Activated CD4-positive, alpha-beta T cell treated with anti-CD3 and anti-CD28 coated beads for 1 hour (primary cell): Measurements from ENCODE around the gene KRTAP10-7.
"Not testable (repeated sequence)": the region's sequence is repeated elsewhere in the genome, so short reads cannot be mapped to it uniquely, and the experiment has no call there.

Experiments
- DNase-seq: peaks from one replicate; pipeline ENCODE4 v3.0.0-alpha.2; 2020

Gene KRTAP10-7

DNA sequence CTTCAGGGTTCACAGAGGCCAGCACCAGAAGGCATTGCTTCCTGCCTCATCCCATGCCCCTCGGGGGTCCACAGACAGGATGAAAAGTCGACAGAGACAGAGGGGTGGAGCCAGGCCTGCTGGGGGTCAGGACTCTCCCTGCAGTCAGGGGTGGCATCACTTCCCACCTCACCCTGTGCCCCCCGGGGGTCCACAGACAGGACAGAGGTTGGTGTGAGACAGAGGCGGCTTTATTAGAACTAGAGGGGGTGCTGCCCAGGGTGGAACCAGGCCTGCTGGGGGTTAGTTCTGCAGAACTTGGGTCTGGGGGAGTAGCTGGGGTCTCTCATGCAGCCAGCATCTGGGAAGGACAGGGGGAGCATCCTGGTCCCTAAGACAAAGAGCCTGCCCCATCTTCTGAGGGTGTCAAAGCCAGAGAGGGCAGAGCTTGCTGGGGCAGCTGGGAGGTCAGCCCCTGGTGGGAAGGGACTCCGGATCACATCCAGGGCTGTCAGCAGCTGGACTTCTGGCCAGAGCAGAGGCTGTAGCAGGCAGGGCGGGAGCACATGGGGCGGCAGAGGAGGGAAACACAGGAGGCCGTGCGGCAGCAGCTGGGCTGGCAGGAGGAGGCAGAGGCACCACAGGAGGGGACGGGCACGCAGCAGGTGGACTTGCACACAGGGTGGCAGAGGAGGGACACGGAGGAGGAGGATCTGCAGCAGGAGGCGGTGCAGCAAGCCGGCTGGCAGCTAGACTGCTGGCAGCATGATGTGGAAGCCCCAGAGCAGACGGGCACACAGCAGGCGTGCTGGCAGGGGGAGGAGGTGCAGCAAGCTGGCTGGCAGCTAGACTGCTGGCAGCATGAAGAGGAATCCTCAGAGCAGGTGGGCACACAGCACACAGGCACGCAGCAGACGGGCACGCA, 9.2 kb upstream of the KRTAP10-7 start:
- not testable (repeated sequence) for DNase-seq

DNA sequence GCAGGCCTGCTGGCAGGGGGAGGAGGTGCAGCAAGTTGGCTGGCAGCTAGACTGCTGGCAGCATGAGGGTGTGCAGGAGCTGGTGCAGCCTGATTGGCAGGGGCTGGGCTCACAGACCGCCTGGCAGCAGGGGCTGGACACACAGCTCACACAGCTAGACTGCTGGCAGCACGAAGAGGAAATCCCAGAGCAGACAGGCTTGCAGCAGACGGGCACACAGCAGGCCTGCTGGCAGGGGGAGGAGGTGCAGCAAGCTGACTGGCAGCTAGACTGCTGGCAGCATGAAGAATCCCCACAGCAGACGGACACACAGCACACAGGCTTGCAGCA, 8.6 kb upstream of the KRTAP10-7 start:
- not testable (repeated sequence) for DNase-seq

DNA sequence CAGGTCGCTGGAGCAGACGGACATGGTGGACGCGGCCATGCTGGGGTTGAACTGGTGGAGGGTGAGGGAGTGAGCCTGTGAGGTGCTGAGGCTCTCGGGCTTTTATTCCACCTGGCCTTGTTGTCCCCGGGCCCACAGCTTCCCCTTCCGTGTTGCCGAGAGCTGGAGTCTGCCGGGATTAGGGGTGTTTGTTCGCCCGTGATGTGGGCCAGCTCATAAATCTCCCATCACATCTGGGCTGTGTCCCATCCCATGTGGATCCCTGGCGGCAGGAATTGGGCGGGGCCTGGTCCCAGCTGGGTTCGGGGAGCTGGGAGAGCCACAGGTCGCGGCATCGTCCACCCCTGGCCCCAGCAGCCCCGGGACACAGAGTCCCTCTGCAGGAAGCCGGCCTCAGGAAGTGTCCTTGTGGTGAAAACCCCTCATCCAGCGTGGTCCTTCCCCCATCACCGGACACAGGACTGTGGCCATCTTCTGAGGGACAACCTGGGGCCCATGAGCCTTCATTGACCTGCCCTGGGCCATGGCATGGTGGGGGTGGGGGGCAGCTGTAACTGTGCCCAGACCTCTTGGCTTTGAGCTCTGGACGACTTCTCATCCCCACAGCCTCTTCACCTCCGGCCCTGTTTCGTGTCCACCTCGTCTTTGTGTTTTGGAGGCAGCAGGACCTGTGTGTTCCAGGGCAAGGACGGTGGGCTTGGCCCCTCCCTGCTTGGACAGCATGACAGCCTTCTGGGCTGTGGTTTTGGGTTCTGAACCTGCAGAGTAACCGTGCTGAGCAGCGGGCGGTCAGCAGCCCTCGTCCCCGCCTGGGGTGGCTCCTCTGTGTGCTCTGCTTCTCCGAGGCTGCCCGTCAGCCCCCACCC, 7.7 kb upstream of the KRTAP10-7 start, which contains the start of gene KRTAP10-6:
Gene KRTAP10-6, minus strand, starts transcription at position 60 of the 866 bp plus-strand sequence. Its CDS starts 21 bp downstream, at position 39.
- DNase-seq: no peak

DNA sequence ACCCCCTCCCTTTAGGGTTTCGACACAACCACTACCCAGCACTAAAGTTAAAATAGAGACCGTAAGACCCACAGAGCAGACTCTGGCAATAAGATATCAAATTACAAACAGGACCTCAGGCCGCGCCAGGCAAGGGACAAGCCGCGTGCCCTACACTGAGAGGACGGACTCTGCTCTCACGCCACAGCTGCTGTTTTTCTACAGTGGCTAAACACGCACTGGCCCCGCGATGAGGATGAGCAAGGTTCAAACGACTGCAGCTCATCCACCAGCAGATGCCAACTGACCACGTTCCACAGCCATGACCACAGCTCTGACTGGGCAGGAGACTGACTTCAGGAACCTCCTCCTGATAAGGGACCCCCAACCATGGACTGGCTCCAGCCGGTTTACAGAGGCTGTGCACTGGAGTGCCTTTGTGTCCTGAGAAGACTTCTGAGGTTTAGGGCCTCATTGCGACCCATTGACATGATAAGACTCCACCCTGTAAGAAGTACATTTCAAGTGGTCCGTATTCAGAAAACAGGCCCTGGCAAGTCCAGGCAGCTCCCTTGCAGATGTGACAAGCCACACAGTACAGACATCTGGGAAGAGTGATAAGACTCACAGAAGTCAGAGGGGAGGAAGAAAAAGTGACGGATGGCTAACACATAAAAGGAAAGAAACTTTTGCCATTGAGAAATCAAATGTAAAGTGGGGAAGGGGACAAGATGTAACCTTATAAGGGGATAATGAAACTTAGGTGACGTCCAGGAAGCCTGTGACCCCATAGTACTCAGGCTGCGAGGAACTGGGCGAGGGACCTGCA, 6.6 kb upstream of the KRTAP10-7 start:
- no peak for DNase-seq

DNA sequence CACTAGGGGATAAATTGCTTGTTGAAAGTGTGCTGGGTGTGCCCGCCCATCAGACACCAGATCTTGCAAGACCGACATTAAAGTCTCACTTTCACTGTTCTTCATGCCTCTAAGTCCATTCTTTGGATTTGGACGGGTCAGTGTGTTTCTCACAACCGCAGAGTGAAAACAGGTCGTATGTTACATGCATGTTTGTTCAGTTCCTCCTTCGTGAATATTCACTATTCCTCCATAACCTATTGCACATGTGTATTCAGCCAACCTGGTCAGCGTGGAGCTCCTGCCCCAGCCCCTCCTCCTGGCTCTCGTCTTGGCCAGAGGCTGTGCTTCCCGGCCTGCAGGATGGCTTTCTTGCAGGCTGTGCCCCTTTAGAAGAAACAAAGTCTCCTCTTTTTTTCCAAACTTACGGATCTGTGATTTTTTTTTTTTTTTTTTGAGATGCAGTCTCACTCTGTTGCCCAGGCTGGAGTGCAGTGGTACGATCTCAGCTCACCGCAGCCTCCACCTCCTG, 5.9 kb upstream of the KRTAP10-7 start:
- no peak for DNase-seq

DNA sequence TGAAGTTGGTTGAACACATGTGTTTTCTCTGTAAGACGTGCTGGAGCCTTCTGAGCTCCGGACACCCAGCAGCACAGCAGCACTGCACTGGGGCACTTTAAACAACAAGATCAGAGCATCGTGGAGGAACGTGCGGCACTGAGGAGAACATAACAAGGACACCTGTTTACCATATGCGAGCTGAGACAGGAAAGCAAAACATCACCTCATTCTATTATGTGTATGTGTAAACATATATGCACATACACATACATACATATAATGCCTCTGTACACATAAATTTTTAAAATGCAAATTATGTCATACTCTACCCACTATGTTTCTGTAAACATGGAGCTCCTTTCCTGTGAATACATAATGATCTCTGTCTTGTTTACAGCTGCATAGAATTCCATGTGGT, 4.9 kb upstream of the KRTAP10-7 start:
- DNase-seq: no peak

DNA sequence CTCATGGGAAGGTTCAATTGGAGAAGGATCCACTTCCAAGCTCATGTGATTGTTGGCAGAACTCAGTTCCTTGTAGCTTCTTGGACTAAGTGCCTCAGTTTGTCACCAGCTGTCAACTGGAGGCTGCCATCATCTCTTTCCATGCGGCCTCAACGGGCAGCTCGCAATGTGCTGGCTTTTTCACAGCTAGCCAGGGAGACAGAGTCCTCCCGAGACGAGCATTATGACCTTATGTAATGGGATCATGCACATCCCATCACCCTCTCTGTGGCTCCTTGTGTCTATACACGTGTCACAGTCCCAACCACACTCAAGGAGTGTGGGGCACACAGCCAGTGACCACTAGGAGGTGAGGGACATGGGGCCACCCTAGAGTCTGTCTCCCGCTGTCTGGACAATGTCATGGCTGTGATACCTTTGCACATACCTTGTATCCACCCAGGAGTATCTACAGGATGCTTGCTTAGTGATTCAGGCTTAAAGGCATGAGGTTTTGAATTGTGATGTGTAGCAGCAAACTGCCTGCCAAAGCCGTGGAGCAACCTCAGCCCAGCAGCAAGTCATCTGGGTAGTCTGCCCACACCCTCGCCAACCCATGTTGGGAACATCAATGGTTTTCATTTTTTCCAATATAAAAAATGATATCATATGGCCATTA, 4.2 kb upstream of the KRTAP10-7 start:
- no peak for DNase-seq

DNA sequence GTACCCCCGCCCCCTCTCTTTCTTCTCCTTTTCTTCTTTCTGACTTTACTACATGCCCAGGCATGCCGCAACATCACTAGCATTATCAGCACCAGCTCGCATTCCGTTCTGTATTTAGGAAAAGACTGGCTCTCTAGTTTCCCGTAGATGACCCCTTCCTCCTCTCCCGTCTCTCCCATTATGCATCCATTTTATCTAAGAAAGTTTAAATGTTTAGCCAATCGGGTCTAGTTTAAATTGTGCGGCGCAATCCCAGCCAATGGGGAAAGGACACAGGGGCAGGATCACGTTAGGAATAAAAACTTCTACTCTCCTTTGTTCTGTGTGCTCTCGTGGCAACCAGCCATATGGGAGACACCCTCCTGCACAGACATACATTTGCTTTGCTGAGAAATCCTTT, 2.3 kb upstream of the KRTAP10-7 start:
- no peak for DNase-seq

DNA sequence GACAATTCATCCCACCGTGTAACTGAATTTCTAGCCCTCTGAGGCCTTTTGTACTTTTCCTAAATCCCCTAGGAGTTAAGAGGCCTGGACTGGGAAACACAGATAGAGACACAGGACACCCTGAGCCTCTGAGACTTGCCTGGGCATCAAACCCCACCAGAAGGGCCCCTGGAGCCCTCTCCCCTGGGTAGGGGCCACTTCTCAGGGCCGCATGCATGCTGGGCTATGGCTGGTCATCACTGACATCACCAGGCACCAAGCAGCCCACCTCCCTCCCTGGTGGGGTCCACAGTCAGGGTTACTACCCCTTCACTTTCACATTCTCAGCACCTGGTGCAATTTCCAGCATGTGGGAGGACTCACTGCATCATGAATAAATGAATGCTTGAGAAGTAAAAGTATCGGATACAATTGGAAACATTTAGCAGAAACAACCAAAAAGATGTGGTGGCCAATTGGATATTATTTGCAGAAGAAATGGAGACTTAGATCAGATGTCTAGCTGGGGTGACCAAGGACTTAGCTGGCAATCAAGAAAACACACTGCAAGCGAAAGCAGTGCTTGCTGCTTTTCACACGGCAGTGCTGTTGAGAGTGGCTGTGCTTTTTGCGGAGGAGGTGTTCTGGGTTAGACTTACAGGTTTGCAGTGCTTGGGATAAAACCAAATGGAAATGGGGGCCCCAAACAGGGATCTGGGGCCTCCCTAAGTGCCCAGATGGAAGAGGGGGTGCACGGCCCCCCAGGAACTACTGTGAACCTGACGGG, 950 bp upstream of the KRTAP10-7 start:
- DNase-seq: no peak

DNA sequence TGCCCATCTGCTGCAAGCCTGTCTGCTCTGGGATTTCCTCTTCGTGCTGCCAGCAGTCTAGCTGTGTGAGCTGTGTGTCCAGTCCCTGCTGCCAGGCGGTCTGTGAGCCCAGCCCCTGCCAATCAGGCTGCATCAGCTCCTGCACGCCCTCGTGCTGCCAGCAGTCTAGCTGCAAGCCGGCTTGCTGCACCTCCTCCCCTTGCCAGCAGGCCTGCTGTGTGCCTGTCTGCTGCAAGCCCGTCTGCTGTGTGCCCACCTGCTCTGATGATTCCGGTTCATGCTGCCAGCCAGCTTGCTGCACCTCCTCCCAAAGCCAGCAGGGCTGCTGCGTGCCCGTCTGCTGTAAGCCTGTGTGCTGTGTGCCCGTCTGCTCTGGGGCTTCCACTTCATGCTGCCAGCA, 694 bp downstream of the KRTAP10-7 start:
- not testable (repeated sequence) for DNase-seq

DNA sequence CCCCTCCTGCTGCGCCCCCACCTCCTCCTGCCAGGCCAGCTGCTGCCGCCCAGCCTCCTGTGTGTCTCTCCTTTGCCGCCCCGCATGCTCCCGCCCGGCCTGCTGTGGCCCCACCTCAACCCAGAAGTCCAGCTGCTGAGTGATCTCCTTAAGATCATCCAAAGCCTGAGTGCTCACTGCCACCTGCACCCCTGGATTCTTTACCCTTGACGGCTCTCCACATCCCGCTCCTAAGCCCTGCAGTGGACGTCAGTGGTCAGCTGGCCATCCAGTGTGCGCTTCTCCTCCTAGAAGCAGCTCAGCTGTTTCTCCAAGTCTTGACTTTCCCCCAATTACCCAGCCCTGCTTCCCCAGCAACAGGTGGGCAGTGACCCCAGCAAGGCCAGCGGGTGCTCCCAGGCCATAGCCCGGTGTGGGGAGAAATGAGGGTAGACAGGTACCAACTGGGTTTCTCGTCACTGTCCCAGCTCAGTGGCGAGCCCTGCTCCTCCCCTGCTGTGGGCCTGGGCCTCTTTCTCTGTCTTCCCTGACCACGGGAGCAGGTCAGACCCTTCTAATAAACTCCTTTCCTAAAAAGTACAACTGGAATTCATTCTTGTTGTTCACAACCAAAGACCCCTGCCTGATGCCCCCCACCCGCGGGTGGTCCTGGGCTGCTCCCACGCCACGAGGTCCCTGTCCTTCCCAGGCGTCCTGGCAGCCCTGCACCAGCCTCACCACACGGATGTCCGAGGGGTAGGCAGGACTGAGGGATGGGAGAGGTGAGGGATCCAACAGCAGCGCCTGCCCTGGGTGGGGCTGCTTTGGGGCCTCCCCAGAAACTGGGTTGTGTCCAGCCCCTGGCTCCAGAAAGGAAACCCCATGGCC, 1.4 kb downstream of the KRTAP10-7 start:
- DNase-seq: no peak

DNA sequence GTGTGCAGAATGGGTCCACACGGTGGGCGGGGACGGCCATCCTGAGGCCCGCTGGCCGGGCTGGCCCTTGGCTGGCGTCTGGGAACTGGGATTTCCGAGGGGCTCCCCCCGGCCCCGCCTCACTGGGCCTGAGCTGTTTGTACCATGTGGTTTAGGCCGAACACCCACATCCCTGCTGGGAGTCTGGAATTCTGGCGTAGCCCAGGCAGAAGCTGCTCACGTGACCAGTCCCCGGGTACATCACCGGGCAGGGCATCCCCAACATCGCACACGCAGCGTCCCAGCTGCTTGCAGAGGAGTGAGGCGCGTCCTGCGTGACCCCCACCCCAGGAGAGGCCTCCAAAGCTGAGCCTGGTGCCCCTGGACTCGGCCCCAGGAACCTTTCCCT, 2.1 kb downstream of the KRTAP10-7 start:
- DNase-seq: no peak

DNA sequence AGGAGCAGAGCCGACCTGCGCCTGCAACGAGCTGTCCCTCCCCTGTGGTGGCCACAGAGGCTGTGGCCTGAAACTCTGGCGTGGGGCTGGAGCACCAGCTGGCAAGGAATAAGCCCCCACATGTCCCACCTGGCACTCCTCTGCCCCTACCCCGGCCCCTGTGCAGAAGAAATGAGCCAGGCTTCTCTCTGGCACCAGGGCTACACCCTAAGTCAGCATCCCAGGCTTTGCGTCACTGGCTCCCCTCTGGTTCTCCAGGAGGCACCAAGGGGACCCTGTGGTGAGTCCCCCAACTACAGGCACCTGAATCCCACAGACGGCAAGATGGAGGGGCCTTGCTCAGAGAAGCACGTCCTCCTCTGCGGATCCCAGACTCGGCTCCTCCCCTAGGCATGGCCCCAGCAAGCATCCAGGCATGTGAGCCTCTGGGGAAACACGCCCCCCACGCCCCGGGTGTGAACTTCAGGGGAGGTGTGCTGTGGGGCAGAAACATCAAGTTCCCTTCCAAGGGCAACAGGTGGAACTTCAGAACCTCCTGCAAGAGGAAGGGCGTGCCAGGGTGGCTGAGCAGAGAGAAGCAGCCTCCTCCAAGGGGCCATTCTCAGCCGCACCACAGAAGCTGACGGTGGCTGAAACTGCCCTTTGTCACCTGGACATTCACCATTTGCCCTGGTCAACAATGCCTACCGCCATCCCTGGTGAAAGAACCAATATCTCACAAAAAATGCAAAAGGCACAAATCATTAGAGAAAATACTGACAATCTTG, 2.9 kb downstream of the KRTAP10-7 start:
- DNase-seq: no peak

DNA sequence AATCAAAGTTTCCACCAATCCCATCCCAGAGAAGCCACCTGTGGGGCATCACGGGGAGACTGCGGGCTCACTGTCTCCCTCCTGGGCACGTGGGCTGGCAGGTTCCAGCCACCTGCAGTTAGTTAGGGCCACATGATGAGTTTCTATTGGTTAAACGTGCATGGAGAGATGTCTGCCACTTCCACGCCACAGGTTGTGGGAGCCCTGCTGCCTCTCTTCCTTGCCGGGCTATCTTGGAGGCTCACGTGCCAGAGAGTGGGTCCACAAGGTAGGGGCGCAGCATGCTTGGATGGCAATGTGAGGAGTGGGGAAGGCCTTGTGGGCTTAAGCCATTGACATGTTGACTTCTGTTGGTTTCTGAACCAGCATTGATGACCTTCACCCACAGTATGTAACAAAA, 3.5 kb downstream of the KRTAP10-7 start:
- DNase-seq: no peak

DNA sequence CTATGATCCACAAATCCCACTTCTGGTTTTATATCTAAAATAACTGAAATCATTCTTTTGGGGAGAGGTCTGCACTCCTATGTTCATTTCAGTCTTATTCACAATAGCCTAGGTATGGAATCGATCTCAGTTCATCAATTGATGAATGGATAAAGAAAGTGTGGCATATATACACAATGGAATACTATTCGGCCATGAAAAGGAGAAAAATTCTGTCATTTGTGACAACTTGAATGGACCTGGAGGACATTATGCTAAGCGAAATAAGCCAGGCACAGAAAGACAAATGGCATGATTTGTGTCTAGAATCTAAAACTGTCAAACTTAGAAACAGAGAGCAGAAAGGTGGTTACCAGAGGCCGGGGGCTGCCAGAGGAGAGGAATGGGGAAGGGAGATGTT, 6.1 kb downstream of the KRTAP10-7 start:
- DNase-seq: no peak

DNA sequence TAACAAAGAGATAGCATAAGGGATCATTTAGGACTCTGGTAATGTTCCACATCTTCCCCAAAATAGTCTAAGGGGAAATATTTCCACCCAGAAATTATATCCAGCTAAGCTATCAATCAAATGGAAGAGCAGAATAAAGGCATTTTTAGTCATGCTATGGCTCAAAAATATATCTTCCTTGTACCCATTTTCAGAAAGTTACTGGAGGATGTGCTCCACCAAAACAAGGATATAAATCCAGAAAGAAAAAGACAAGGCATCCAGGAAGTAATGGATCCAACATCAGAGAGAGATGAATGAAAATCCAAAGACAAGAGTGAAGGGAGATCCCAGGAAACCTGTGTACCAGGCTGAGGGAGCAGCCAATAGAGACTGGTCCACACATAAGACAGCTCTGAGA, 8.8 kb downstream of the KRTAP10-7 start:
- DNase-seq: no peak

DNA sequence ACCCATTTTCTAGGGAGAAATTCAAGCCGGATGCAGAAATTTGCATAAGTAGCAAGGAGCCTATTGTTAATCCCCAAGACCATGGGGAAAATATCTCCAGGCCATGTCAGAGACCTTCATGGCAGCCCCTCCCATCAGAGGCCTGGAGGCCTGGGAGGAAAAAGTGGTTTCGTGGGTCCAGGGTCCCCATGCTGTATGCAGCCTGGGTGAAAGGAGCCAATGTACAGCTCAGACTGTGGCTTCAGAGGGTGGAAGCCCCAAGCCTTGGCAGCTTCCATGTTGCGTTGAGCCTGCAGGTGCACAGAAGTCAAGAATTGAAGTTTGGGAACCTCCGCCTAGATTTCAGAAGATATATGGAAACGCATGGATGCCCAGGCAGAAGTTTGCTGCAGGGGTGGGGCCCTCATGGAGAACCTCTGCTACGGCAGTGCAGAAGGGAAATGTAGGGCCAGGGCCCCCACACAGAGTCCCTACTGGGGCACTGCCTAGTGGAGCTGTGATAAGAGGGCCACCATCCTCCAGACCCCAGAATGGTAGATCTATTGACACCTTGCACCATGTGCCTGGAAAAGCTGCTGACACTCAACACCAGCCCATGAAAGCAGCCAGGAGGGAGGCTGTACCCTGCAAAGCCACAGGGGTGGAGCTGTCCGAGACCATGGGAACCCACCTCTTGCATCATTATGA, 9.9 kb downstream of the KRTAP10-7 start:
- not testable (repeated sequence) for DNase-seq

DNA sequence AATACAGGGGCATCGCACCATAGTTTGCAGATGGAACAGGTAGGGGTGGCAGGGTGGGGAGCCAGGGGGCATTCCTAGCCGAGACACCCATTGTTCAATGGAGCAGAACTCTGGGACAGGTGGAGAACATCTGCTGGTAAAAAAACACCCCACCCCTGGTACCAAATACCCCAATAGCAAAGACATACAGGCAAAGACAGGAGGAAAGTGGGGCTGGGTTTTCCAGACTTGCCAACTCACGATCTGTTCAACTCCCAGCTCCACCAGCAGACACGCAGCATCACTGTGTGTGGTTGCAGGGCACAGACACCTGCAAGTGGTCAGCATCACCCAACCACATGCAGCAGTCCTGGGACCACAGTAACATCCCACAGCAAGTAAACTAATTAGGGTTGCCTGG, 11.2 kb downstream of the KRTAP10-7 start:
- no peak for DNase-seq

DNA sequence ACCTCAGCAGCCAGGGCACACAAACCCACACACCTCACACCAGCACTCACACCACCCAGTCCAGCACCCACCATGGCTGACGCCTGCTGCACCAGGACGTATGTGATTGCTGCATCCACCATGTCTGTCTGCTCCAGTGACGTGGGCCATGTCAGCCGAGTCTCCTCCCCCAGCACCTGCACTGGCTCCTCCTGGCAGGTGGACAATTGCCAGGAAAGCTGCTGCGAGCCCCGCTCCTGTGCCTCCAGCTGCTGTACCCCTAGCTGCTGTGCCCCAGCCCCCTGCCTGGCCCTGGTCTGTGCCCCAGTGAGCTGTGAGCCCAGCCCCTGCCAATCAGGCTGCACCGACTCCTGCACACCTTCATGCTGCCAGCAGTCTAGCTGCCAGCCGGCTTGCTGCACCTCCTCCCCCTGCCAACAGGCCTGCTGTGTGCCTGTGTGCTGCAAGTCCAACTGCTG, 11.7 kb downstream of the KRTAP10-7 start, which contains the start of gene KRTAP10-8:
Gene KRTAP10-8, plus strand, starts transcription at position 51 of the 458 bp plus-strand sequence. Its CDS starts 22 bp downstream, at position 73.
- no peak for DNase-seq
